Measurements from ENCODE around the gene GNPTAB. TPM values are rescaled to one million over a fixed set of nuclear protein-coding genes. Genes with fewer than 3 reads are reported as not detected.

The GNPTAB gene
- total RNA-seq, 4 donors from 2014 or later = 26.5 to 40.8 (median 36.6) TPM

DNA sequence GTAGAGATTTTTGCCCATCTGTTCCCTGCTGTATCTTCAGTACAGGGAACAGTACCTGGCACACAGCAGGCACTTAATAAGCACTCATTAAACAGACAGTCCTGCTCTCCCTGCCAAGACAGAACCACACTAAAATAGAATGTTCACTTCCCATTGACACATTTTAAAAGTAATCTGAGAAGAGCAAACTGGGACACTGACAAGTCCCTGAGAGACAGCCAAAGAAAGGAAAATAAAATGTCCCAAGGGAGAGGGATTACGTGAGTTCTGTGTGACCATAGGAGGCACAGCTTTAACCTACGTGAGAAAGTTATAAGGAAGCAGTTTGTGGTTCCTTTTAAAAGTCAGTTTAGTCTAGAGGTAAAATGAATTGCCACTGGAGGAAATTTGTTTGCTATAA, 47.6 kb downstream of the GNPTAB start:
- DNase-seq = no peak
- H3K36me3 ChIP-seq = peaks cover 6 to 13% of the 10 kb centered on the region in 2 donors
- H3K9me3 ChIP-seq = no peaks in the 10 kb centered on the region
- intact Hi-C loops (cut with DNase I) = no loop called here
- no peaks in the 10 kb centered on the region for H3K27me3 ChIP-seq
- H3K4me3 ChIP-seq (replicated peaks in 1 of 3) = no peak overlapping the region
- 81 to 87% methylated on average over 2 of the region's 2 CpGs for WGBS, 2 donors
- no peaks in the 10 kb centered on the region for H3K4me1 ChIP-seq
- no peak overlapping the region for H3K27ac ChIP-seq
- TF ChIP-seq, protein P1, sequence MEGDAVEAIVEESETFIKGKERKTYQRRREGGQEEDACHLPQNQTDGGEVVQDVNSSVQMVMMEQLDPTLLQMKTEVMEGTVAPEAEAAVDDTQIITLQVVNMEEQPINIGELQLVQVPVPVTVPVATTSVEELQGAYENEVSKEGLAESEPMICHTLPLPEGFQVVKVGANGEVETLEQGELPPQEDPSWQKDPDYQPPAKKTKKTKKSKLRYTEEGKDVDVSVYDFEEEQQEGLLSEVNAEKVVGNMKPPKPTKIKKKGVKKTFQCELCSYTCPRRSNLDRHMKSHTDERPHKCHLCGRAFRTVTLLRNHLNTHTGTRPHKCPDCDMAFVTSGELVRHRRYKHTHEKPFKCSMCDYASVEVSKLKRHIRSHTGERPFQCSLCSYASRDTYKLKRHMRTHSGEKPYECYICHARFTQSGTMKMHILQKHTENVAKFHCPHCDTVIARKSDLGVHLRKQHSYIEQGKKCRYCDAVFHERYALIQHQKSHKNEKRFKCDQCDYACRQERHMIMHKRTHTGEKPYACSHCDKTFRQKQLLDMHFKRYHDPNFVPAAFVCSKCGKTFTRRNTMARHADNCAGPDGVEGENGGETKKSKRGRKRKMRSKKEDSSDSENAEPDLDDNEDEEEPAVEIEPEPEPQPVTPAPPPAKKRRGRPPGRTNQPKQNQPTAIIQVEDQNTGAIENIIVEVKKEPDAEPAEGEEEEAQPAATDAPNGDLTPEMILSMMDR (IDR thresholded peaks at IDR 0.05) = no peak
- no peak for TF ChIP-seq POLR2A (IDR thresholded peaks at IDR 0.05)

DNA sequence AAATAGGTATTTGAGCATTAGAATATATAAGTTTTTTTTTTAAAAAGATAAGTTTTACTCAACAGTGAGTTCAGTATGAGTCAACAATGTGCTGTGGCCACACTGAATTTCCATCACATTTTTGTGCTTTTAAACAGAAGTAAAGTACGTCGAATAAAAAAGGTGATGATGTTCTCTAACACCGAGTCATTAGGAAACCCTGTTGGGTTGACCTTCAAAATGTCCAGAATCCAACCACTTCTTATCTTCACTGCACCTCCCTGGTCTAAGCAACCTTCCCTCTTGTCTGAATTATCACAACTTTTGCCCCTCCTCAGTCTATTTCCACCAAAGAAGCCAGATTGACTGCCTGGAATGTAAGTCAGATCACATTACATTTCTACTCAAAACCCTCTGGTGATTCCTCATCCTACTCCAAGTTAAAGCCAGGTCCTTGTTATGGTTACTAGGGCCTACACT, 48.5 kb downstream of the GNPTAB start:
- TF ChIP-seq, protein P1 (IDR thresholded peaks at IDR 0.05) = no peak
- no peak for TF ChIP-seq POLR2A (IDR thresholded peaks at IDR 0.05)
- Histone ChIP-seq H3K4me1 (no peaks in the 10 kb centered on the region), H3K27ac (no peak overlapping the region), H3K36me3 (peaks cover 6 to 13% of the 10 kb centered on the region in 2 donors), H3K4me3 (replicated peaks in 1 of 3) (no peak overlapping the region), H3K27me3 (no peaks in the 10 kb centered on the region), H3K9me3 (no peaks in the 10 kb centered on the region)
- WGBS, 2 donors = 89 to 94% methylated on average over 3 of the region's 3 CpGs
- intact Hi-C loops (cut with DNase I) = no loop called here
- DNase-seq = no peak

DNA sequence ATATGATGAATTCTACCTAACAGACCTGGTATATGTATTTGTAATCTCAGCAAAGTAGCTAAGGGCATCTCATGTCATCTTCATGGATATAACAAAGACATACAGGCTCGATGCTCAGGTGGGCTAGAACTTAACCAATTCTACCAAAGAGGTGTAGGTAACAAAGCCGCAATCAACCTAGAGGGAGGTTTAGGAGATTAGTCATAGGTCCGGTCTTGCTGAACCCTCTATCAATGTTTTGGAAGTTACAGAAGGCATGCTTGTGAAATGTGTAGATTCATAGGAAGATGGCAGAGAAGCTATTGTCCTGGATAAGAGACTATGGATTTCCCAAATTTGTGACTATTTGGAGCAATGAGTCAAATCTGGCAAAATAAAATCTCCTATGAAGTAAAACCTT, 48.9 kb downstream of the GNPTAB start:
- no peaks in the 10 kb centered on the region for H3K27me3 ChIP-seq

DNA sequence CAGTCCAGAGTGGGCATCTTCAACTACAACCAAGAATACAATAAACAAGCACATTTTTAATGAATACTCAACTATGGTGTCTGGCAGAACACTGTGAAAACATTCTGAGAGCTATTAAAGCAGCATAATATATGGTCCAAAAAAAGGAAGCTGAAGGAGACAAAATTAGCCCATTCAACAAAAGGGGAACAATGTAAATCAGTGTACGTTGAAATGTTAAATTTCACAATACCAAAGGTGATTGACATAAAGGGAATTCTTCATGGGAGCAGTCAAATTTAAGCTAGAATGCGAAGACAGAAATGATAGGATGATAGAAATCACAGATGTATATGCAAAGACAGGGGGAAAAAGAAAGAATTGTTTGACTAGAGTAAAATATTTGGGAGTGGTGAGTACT, 50.2 kb downstream of the GNPTAB start:
- WGBS, 2 donors = 89 to 94% methylated on average over 2 of the region's 2 CpGs
- Histone ChIP-seq H3K27ac (no peak overlapping the region), H3K4me3 (replicated peaks in 1 of 3) (no peak overlapping the region), H3K27me3 (no peaks in the 10 kb centered on the region), H3K4me1 (no peaks in the 10 kb centered on the region), H3K9me3 (no peaks in the 10 kb centered on the region), H3K36me3 (peaks cover 6 to 13% of the 10 kb centered on the region in 2 donors)
- TF ChIP-seq POLR2A (IDR thresholded peaks at IDR 0.05) = no peak
- TF ChIP-seq, protein P1 (IDR thresholded peaks at IDR 0.05) = no peak
- intact Hi-C loops (cut with DNase I) = no loop called here
- DNase-seq = no peak

More for the DNA sequence above, 48.9 kb downstream of the GNPTAB start:
- Histone ChIP-seq H3K4me1 (no peaks in the 10 kb centered on the region), H3K4me3 (replicated peaks in 1 of 3) (no peak overlapping the region), H3K27ac (no peak overlapping the region), H3K36me3 (peaks cover 6 to 13% of the 10 kb centered on the region in 2 donors), H3K9me3 (no peaks in the 10 kb centered on the region)
- no peak for DNase-seq
- TF ChIP-seq, protein P1 (IDR thresholded peaks at IDR 0.05) = no peak
- TF ChIP-seq POLR2A (IDR thresholded peaks at IDR 0.05) = no peak
- intact Hi-C loops (cut with DNase I) = no loop called here
- WGBS, 2 donors = 95% methylated on average over 3 of the region's 3 CpGs

DNA sequence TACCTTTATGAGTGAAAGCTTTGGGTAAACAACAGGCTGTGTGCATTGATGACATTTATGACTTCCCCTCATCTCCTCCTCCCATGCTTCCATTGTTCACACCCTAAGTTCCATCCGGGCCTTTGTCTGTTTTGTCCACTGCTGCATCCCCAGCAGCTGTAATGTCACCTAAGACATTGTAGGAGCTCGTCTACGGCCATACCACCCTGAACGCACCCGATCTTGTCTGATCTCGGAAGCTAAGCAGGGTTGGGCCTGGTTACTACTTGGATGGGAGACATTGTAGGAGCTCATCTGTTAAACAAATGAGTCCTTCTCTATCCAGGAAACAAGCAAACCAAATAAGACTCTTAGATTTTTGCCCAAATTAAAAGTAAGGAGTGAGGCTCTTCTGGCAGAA, 51.1 kb downstream of the GNPTAB start:
- Histone ChIP-seq H3K27me3 (no peaks in the 10 kb centered on the region), H3K4me3 (replicated peaks in 1 of 3) (no peak overlapping the region), H3K27ac (no peak overlapping the region), H3K36me3 (peaks cover 2 to 6% of the 10 kb centered on the region in 2 donors), H3K4me1 (no peaks in the 10 kb centered on the region), H3K9me3 (no peaks in the 10 kb centered on the region)
- WGBS, 2 donors = 96 to 97% methylated on average over 6 of the region's 6 CpGs
- TF ChIP-seq, protein P1 (IDR thresholded peaks at IDR 0.05) = no peak
- no peak for TF ChIP-seq POLR2A (IDR thresholded peaks at IDR 0.05)
- intact Hi-C loops (cut with DNase I) = loop anchor here (5.0 to 10.0 kb wide), 2 partner anchors 53 to 365 kb away; partner anchors contain the start of gene GNPTAB
- no peak for DNase-seq
